HFF-Myc (cell line): ENCODE results near the gene RIF1.

Experiments
- DNase-seq: peaks from one replicate; pipeline ENCODE4 v3.0.0-alpha.2; 2011; ENCODE audit warnings: low read depth; ENCODE audit errors: extremely low read depth
- H3K4me3 ChIP-seq: replicated peaks from 2 replicates; pipeline ENCODE4 v1.5.1; 2011; ENCODE audit warnings: low read depth, mild to moderate bottlenecking, control low read depth, low read length
- TF ChIP-seq, protein P1 (sequence below): IDR thresholded peaks from 2 replicates; pipeline ENCODE4 v1.5.1; 2012; ENCODE audit warnings: mild to moderate bottlenecking, low read depth, low read length, control low read depth; ENCODE audit errors: missing control alignments

The RIF1 gene

DNA sequence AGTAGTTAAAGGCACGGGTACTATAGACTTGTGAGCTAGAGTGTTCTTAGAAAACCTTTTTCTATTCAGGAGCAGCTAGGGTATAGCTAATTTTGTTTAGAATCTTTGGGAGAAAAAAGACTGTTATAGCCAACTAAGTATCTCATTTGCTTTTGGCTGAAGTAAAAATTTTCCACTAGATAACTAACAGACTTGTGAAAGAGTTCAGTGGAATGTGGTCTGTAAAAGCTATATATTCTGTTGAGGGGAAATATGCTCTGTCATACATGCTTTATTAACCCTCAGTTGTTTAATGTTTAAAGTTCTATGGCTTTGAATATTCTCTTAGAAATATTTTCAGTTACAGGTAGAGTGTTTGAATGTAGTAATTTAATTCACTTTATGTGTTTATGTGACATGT, 49.7 kb downstream of the RIF1 start:
- TF ChIP-seq, protein P1, sequence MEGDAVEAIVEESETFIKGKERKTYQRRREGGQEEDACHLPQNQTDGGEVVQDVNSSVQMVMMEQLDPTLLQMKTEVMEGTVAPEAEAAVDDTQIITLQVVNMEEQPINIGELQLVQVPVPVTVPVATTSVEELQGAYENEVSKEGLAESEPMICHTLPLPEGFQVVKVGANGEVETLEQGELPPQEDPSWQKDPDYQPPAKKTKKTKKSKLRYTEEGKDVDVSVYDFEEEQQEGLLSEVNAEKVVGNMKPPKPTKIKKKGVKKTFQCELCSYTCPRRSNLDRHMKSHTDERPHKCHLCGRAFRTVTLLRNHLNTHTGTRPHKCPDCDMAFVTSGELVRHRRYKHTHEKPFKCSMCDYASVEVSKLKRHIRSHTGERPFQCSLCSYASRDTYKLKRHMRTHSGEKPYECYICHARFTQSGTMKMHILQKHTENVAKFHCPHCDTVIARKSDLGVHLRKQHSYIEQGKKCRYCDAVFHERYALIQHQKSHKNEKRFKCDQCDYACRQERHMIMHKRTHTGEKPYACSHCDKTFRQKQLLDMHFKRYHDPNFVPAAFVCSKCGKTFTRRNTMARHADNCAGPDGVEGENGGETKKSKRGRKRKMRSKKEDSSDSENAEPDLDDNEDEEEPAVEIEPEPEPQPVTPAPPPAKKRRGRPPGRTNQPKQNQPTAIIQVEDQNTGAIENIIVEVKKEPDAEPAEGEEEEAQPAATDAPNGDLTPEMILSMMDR: no peak
- H3K4me3 ChIP-seq: no peak overlapping the region
- DNase-seq: no peak

DNA sequence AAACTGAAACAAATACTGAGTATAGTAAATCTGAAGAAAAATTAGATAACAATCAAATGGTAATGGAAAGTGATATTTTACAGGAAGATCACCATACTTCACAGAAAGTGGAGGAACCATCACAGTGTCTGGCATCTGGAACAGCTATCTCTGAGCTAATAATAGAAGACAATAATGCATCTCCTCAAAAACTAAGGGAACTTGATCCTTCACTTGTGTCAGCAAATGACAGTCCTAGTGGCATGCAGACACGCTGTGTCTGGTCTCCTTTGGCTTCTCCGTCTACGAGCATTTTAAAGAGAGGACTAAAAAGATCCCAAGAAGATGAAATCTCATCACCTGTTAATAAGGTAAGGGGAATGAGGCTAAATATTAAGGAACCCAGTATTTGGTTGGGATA, 56.1 kb downstream of the RIF1 start:
- TF ChIP-seq, protein P1: no peak
- H3K4me3 ChIP-seq: no peak overlapping the region
- no peak for DNase-seq

DNA sequence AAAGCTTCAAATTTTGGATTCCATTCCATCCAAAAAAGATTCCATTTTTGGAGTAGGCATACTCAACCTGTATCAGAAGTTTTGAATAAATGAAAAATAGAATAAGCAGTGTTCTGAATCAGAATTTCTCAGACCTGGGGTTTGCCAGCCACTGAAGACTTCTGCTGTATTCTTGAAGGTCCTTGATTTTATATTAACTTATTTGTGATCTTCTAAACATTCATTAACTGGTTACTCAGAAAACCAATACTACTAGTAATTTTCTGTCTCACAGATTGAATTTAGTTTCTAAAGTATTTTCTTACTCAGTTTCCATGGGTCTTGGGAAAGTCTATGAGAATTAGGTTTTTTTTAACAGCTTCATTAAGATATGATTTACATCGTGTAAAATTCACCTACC, 60.9 kb downstream of the RIF1 start:
- H3K4me3 ChIP-seq: no peak overlapping the region
- DNase-seq: no peak
- TF ChIP-seq, protein P1: no peak

DNA sequence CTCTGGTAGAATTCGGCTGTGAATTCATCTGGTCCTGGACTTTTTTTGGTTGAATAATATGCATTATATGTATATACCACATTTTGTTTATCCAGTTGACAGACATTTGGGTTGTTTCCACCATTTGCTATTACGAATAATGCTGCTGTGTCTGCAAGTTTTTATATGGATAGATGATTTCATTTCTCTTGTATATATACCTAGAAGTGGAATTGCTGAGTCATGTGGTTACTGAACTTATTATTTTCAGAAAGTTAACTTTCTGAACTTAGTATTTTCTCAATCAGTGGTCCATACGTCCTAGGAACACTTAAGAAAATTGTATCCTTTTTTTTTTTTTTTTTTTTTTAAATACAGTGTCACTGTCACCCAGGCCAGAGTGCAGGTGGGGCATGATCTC, 63.3 kb downstream of the RIF1 start:
- DNase-seq: no peak
- TF ChIP-seq, protein P1: no peak

DNA sequence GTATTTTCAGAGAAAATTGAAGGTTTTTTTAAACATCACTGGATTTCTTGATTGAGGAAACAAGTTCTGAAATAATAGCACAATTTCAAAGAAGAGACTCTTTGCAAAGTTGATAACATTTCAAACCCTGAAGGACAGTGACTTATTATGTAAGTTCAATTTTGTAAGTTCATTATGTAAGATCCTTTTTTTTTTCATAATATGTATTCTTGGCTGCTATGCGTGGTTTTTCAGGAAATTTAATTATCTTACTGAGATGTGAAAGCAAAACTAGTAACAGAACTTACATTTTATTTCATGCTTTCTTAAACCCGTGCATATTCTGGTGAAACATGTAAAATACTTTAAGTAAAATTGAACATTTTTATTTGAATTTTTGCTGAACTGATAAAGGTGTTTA, 65.4 kb downstream of the RIF1 start:
- no peak for DNase-seq
- TF ChIP-seq, protein P1: no peak
- no peak overlapping the region for H3K4me3 ChIP-seq

More for the DNA sequence above, 63.3 kb downstream of the RIF1 start:
- H3K4me3 ChIP-seq: no peak overlapping the region

DNA sequence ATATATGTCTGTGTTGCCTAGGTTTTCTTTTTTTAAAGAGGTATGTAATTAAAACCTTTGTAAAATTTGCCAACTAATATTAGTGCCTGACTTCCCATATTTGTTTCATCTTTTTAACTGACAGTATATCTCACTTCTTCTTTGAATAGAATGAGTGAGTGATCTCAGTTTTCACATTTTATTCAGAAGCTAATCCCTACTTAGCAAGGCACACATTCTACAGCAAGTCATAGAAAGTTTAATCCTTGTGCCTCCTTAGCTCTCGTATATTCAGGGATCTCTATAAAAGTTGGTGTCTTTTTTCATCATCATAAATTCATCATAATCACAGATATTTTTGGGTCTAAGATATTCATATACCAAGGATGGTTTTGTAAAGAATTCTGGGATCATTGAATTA, 66.6 kb downstream of the RIF1 start:
- no peak for DNase-seq
- no peak overlapping the region for H3K4me3 ChIP-seq
- TF ChIP-seq, protein P1: no peak

DNA sequence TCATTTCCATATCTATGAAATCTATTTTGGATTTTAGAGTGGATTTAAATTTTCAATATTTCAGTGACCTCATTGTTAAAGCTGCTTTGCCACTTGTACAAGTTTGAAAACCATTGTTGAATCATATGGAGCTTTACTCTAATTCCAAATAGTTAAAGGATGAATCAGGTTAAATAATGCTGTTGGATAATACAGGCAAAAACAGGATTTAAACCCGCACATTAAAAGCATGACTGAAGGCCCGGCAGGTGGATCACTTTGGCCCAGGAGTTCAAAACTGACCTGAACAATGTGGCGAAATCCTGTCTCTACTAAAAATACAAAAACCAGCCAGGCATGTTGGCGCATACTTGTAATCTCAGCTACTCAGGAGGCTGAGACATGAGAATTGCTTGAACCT, 68.3 kb downstream of the RIF1 start:
- no peak overlapping the region for H3K4me3 ChIP-seq
- TF ChIP-seq, protein P1: no peak
- no peak for DNase-seq
